ENCODE data around the gene PDE1C. TPM values are rescaled to one million over a fixed set of nuclear protein-coding genes. Genes with fewer than 3 reads are reported as not detected.
A peak's percentile ranks its signal among the peaks of the same experiment; 100 is the strongest.

The PDE1C gene
- total and polyA plus RNA-seq, 2 experiments from 2014 or later: 23.5 to 33.8 TPM

DNA sequence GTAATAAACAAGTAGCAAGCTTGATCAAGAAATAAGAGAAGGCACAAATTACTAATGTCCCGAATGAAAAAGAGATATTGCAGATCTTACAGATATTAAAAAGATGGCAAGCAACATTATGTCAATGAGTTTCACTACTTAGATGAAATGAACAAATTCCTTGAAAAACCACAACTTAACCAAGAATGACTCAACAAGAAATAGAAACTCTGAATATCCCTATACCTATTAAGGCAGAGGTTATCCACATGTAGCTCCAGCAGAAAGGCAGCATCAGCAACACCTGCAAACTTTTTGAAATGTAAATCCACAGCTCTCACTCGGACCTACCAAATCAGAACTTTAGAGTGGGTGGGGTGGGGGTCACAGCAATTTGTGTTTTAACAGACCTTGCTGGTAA lies 33.6 kb downstream of the PDE1C start:
- H3K27me3 ChIP-seq (replicated peaks; ENCODE audit: insufficient read depth): no peaks in the 10 kb centered on the region
- peak overlapping the region; percentile 10; the same call in 1 of the 2 replicates for H3K27ac ChIP-seq
- peaks cover 26% of the 10 kb centered on the region for H3K4me1 ChIP-seq (ENCODE audit: insufficient read depth)
- H3K36me3 ChIP-seq (ENCODE audit: low read depth): no peaks in the 10 kb centered on the region
- H4K20me1 ChIP-seq (ENCODE audit: insufficient read depth): no peaks in the 10 kb centered on the region
- no peak overlapping the region for H3K4me3 ChIP-seq
- H3F3A ChIP-seq (ENCODE audit: insufficient read depth): peaks cover 6% of the 10 kb centered on the region; the same call in 1 of the 2 replicates
- no peak overlapping the region for H2AFZ ChIP-seq
- TF ChIP-seq EZH2phosphoT487 (IDR thresholded peaks at IDR 0.05; ENCODE audit: insufficient read depth, low read depth) (no peak), EZH2 (IDR thresholded peaks at IDR 0.05; ENCODE audit: insufficient read depth, poor library complexity, severe bottlenecking) (no peak)
- peak; percentile 56 for DNase-seq
- peaks cover 40% of the 10 kb centered on the region for H3K79me2 ChIP-seq (ENCODE audit: insufficient read depth)
- in situ Hi-C loops (cut with MboI): no loop called here
- H3K9me3 ChIP-seq (ENCODE audit: low read depth): no peaks in the 10 kb centered on the region
- H3K4me2 ChIP-seq (ENCODE audit: unreplicated experiment): no peak overlapping the region
- no peaks in the 10 kb centered on the region for H3K9me2 ChIP-seq (ENCODE audit: insufficient read depth)
- 10 to 13% methylated on average over 2 of the region's 2 CpGs for WGBS, 2 experiments (ENCODE audit: low coverage in 1 of 2, low lambda C conversion rate in 2 of 2, missing lambda C conversion rate in 2 of 2)
- no peak overlapping the region for H3K9ac ChIP-seq

DNA sequence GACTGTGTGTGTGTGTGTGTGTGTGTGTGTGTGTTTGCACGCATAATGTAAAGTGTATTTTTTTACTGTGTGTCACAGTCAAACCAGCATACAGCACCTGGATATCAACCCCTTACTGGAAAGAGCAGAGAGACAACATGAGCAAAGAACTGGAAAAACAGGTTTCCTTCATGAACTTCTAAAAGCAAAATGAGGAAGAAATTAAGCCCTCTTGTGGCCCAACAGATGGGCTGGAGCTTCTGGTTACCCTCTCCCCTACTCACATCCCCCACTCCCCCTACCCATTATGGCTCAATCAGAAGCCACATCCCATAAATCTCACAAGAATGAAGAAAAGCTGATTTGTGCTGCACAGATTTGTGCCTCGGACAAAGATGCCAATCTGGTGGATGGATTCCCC lies 36.2 kb downstream of the PDE1C start:
- 21 to 24% methylated on average over 2 of the region's 2 CpGs for WGBS, 2 experiments (ENCODE audit: low coverage in 1 of 2, low lambda C conversion rate in 2 of 2, missing lambda C conversion rate in 2 of 2)
- Histone ChIP-seq H3F3A (ENCODE audit: insufficient read depth) (peaks cover 12% of the 10 kb centered on the region; the same call in 1 of the 2 replicates), H3K9me2 (ENCODE audit: insufficient read depth) (no peaks in the 10 kb centered on the region), H3K4me1 (ENCODE audit: insufficient read depth) (peaks cover 41% of the 10 kb centered on the region), H3K27me3 (replicated peaks; ENCODE audit: insufficient read depth) (no peaks in the 10 kb centered on the region), H3K9me3 (ENCODE audit: low read depth) (no peaks in the 10 kb centered on the region), H2AFZ (no peak overlapping the region), H3K27ac (no peak overlapping the region), H3K36me3 (ENCODE audit: low read depth) (no peaks in the 10 kb centered on the region), H3K9ac (no peak overlapping the region), H3K4me3 (no peak overlapping the region), H3K79me2 (ENCODE audit: insufficient read depth) (peaks cover 24% of the 10 kb centered on the region), H3K4me2 (ENCODE audit: unreplicated experiment) (no peak overlapping the region), H4K20me1 (ENCODE audit: insufficient read depth) (no peaks in the 10 kb centered on the region)
- no peak for DNase-seq
- in situ Hi-C loops (cut with MboI): no loop called here
- no peak for TF ChIP-seq EZH2 (IDR thresholded peaks at IDR 0.05; ENCODE audit: insufficient read depth, poor library complexity, severe bottlenecking)
- TF ChIP-seq EZH2phosphoT487 (IDR thresholded peaks at IDR 0.05; ENCODE audit: insufficient read depth, low read depth): no peak

DNA sequence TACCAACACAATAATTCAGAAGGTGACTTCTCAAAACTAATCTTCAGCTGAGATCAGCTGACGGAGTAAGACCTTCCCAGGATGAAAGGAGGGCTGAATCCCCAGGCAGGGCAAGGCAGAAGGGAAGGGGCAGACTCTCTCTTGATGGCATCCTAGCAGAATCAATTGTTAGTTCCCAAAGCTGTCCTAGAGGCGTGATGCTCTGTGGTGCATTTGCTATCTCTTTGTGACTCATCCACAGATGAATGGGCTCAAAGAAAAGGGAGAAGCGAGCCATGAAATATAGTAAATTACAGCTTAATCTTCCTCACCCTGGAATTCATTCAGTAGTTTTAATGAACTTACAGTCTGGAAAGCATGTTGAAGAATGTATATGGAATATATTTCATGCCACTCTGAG lies 37.2 kb downstream of the PDE1C start:
- H3K79me2 ChIP-seq (ENCODE audit: insufficient read depth): peaks cover 26% of the 10 kb centered on the region
- in situ Hi-C loops (cut with MboI): no loop called here

DNA sequence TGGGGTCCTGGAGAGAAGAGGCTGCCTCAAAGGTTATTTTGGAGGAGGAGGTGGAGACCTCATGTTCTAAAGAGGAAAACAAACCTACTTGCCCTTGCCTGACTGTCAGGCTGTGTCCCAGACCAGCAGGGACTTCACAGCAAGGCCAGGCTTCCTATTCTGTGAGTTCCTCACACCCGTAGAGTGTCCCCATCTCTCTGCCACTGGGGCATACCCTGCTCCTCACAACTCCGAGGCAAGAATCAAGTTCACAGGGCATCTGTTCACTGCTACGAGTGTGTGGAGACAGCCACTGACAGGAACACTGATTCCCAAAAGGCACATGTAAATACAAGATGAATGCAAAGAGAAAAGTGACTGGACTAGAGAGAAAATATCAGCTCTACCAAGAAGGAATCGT lies 38.0 kb downstream of the PDE1C start:
- Histone ChIP-seq H4K20me1 (ENCODE audit: insufficient read depth) (no peaks in the 10 kb centered on the region), H3K9me3 (ENCODE audit: low read depth) (no peaks in the 10 kb centered on the region), H3K36me3 (ENCODE audit: low read depth) (no peaks in the 10 kb centered on the region), H3K9me2 (ENCODE audit: insufficient read depth) (no peaks in the 10 kb centered on the region), H2AFZ (no peak overlapping the region), H3K4me3 (no peak overlapping the region), H3K9ac (no peak overlapping the region), H3K4me1 (ENCODE audit: insufficient read depth) (peaks cover 41% of the 10 kb centered on the region), H3K27me3 (replicated peaks; ENCODE audit: insufficient read depth) (no peaks in the 10 kb centered on the region), H3K27ac (no peak overlapping the region), H3K79me2 (ENCODE audit: insufficient read depth) (peaks cover 30% of the 10 kb centered on the region), H3K4me2 (ENCODE audit: unreplicated experiment) (no peak overlapping the region), H3F3A (ENCODE audit: insufficient read depth) (peaks cover 12% of the 10 kb centered on the region; the same call in 1 of the 2 replicates)
- TF ChIP-seq EZH2phosphoT487 (IDR thresholded peaks at IDR 0.05; ENCODE audit: insufficient read depth, low read depth) (no peak), EZH2 (IDR thresholded peaks at IDR 0.05; ENCODE audit: insufficient read depth, poor library complexity, severe bottlenecking) (no peak)
- DNase-seq: no peak
- in situ Hi-C loops (cut with MboI): no loop called here
- 22 to 30% methylated on average over 4 of the region's 4 CpGs for WGBS, 2 experiments (ENCODE audit: low coverage in 1 of 2, low lambda C conversion rate in 2 of 2, missing lambda C conversion rate in 2 of 2)

More for the DNA sequence above, 37.2 kb downstream of the PDE1C start:
- Histone ChIP-seq H2AFZ (no peak overlapping the region), H3K36me3 (ENCODE audit: low read depth) (no peaks in the 10 kb centered on the region), H3K4me3 (no peak overlapping the region), H4K20me1 (ENCODE audit: insufficient read depth) (no peaks in the 10 kb centered on the region), H3K27me3 (replicated peaks; ENCODE audit: insufficient read depth) (no peaks in the 10 kb centered on the region), H3F3A (ENCODE audit: insufficient read depth) (peaks cover 12% of the 10 kb centered on the region; the same call in 1 of the 2 replicates), H3K27ac (no peak overlapping the region), H3K9me2 (ENCODE audit: insufficient read depth) (no peaks in the 10 kb centered on the region), H3K9ac (no peak overlapping the region), H3K9me3 (ENCODE audit: low read depth) (no peaks in the 10 kb centered on the region), H3K4me2 (ENCODE audit: unreplicated experiment) (no peak overlapping the region), H3K4me1 (ENCODE audit: insufficient read depth) (peaks cover 41% of the 10 kb centered on the region)
- no peak for TF ChIP-seq EZH2phosphoT487 (IDR thresholded peaks at IDR 0.05; ENCODE audit: insufficient read depth, low read depth)
- no peak for TF ChIP-seq EZH2 (IDR thresholded peaks at IDR 0.05; ENCODE audit: insufficient read depth, poor library complexity, severe bottlenecking)
- peak; percentile 54 for DNase-seq
- 16 to 17% methylated on average over 3 of the region's 3 CpGs for WGBS, 2 experiments (ENCODE audit: low coverage in 1 of 2, low lambda C conversion rate in 2 of 2, missing lambda C conversion rate in 2 of 2)

All from GM23248 (cell line).